Measurements from ENCODE around the gene DGCR2.

DGCR2 gene

GRCh38 chr22:19110064-19110458 lies 12.2 kb downstream of the DGCR2 start:
- no peak for DNase-seq (ENCODE audit: low read depth in 2 of 2, low spot score in 1 of 2)

DNA sequence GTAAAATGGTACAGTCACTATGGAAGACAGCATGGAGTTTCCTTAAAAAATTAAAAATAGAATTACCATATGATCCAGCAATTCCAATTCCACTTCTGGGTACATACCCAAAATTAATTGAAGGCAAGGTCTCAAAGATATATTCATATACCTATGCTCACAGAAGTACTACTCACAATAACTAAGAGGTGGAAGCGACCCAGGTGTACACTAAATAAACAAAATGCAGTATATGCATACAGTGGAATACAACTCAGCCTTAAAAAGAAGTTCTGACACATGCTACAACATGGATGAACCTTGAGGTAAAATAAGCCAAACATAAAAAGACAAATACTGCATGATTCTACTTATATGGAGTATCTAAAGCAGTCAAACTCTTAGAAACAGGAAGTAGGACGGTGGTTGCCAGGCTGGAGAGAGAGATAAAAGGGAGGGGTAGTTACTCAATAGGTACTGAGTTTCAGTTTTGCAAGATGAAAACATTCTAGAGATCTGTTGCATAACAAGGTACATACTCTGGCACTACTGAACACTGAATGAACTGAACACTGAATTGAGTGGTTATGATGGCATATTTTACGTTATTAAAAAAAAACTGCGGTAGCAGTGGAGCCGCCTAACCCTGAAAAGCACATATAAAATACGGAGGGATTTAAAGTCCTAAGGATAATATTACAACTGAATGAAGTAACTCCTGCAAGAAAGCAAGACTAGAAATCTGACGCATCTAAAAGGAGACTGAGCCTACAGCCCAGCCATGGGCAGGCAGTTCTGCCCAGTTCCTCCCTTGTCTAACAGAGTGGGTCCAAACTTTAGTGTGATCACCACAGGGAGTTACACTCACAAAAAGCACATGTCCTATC lies 12.8 kb downstream of the DGCR2 start:
- peak in 1 of 2 donors; percentile 11 for DNase-seq (ENCODE audit: low read depth in 2 of 2, low spot score in 1 of 2)

DNA sequence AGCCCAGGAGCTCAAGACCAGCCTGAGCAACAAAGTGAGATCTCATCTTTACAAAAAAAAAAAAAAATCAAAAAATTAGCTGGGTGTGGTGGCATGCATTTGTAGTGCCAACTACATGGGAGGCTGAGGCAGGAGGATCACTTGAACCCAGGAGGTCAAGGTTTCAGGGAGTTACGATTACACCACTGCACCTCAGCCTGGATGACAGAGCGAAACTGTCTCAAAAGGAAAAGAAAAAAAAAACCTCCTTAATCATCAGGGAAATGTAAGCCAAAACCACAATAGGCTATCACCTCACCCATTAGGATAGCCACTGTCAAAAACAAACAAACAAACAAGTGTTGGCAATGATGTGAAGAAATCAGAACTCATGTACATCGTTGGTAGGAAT lies 13.4 kb downstream of the DGCR2 start:
- DNase-seq (ENCODE audit: low read depth in 2 of 2, low spot score in 1 of 2) = no peak

- no peak for DNase-seq (ENCODE audit: low read depth in 2 of 2, low spot score in 1 of 2)
Measured at GRCh38 chr22:19107730-19108074, 14.5 kb downstream of the DGCR2 start.

- no peak for DNase-seq (ENCODE audit: low read depth in 2 of 2, low spot score in 1 of 2)
Measured at GRCh38 chr22:19106886-19107729, 15.1 kb downstream of the DGCR2 start.

DNA sequence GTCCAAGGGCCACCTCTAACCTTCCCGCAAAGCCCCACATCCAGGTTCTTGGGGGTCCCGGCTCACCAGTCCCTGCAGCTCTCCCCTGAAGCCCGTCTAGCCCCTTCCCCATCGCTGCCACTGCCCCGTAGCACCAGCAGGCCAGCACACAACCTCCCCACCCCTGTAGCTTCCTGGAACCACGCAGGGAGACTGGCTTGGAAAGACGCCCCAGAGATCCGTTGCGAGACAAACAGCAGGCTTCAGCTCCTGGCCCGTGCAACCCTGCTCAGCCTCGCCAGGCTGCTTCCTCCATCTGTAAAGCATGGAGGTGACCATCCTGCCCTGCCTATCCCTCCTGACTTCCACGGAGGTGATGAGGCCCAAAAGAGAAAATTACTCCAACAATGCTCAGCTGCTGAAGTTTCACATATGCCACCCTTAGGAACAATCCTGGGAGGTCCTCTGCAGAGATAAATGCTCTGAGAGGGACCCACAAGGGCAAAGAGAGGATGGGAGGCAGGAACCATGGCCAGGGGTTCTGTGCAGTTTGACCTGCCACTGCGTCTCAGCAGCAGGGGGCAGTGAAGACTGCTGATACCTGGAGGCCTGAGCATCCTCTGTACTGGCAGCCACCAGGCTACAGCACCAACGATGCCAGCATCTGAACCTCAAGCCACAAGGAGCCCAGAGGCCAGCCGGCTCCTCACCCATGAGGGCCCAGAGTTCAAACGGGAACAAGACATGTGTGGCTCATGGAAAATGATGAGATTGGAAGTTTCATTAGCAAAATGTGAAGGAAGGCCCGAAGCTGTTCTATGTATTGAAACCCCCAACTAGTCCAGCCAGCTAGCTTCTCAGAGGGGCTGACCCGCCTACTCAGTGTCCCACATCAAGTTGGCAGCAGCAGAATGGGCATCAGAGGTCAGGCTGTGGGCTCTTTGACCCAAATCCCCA lies 16.1 kb downstream of the DGCR2 start:
- peak in 1 of 2 donors; percentile 31 for DNase-seq (ENCODE audit: low read depth in 2 of 2, low spot score in 1 of 2)

- no peak for DNase-seq (ENCODE audit: low read depth in 2 of 2, low spot score in 1 of 2)
Measured at GRCh38 chr22:19105456-19105855, 16.8 kb downstream of the DGCR2 start.

- no peak for DNase-seq (ENCODE audit: low read depth in 2 of 2, low spot score in 1 of 2)
Measured at GRCh38 chr22:19103880-19104821, 18.1 kb downstream of the DGCR2 start.

DNA sequence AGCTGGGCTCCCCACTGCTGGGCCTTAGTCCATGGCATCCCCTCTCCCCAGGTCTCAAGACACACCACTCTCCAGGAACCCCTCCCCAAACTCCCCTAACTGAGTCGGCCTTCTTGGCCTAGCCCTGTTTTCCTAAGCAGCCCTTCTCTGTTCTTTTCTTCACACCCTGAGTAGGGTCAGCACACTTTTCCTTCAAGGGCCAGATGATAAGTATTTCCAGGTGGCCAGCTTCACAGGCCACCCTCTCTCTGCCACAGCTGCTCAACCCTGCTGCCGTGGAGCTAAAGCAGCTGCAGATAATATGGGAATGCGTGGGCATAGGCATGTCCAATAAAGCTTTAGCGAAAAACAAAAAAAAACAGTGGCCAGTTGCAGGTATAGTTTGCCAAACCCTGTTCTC lies 24.1 kb downstream of the DGCR2 start:
- DNase-seq (ENCODE audit: low read depth in 2 of 2, low spot score in 1 of 2) = no peak

GRCh38 chr22:19097518-19097917 lies 24.7 kb downstream of the DGCR2 start:
- no peak for DNase-seq (ENCODE audit: low read depth in 2 of 2, low spot score in 1 of 2)

GRCh38 chr22:19096555-19096954 lies 25.7 kb downstream of the DGCR2 start:
- no peak for DNase-seq (ENCODE audit: low read depth in 2 of 2, low spot score in 1 of 2)

DNA sequence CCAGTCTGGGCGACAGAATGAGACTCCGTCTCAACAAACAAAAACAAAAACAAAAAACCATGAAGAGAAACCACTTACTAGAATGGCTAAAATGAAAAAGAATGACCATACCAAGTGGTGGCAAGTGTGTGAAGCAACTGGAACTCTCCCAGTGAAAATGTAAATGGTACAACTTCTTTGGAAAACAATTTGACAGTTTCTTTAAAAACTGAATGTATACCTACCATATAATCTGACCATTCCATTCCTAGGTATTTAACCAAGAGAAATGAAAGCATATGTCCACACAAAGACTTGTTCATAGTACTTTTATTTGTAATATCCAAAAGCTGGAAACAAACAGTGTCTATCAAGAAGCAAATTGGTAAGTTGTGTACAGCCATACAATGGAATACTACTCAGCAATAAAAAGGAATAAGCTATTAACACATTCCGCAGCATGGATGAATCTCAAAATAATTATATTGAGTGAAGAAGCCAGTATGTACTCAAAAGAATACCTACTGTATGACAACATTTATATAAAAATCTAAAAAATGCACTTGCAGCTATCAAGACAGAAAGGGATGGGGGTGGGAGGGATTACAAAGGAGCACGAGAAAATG lies 27.7 kb downstream of the DGCR2 start:
- DNase-seq (ENCODE audit: low read depth in 2 of 2, low spot score in 1 of 2) = no peak

- no peak for DNase-seq (ENCODE audit: low read depth in 2 of 2, low spot score in 1 of 2)
Measured at GRCh38 chr22:19092725-19093124, 29.5 kb downstream of the DGCR2 start.

GRCh38 chr22:19090586-19091127 lies 31.6 kb downstream of the DGCR2 start:
- no peak for DNase-seq (ENCODE audit: low read depth in 2 of 2, low spot score in 1 of 2)

- DNase-seq (ENCODE audit: low read depth in 2 of 2, low spot score in 1 of 2) = no peak
Measured at GRCh38 chr22:19090183-19090582, 32.0 kb downstream of the DGCR2 start.

DNA sequence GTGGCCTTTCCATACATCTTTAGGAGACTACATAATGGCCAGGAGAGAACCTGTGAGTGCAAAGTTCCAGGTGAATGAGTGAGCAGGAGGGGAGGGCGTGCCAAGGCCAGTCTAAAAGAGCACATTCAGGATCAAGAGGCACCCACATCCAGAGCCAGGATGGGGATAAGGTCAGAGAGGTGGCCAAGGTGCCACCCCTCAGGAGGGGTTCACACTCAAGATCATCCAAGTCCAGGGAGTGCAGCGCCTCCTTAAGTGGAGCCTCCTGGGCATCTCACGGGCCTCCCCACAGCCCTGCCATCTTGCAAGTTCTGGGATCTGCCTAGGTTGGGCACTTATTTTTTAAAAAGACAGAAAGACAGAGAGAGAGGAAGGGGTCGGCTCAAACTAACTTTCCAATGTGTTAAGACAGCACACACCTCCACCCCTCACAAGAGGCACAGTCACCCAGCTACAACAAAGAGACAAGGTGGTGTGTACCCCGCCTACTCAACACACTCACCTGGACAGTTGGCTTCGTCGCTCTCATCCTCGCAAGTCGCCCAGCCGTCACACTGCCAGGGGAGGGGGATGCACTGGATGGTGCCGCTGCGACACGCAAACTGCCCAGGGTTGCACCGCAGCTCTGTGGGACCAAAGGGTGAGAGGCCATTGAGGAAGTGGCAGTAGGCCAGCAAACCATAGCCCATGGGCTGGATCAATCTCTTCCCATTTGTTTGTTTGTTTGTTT lies 33.2 kb downstream of the DGCR2 start:
- no peak for DNase-seq (ENCODE audit: low read depth in 2 of 2, low spot score in 1 of 2)

- DNase-seq (ENCODE audit: low read depth in 2 of 2, low spot score in 1 of 2) = no peak
Measured at GRCh38 chr22:19086896-19087295, 35.3 kb downstream of the DGCR2 start.

DNA sequence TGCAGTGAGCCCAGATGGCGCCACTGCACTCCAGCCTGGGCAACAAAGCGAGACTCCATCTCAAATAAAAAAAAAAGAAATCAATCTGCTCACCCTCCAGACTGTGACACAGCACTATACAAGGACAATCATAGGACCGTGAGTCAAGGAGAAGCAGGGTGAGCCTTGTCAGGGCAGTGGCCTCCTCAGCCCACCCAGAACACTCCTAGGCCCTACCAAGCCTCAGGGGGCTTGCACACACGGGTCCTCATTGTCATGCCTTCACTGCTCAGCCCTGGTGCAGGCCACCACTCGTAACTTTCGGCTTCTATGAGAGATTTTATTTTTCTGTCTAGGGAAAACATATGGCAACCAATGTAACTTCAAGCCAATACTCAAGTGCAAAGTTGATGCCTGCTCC lies 35.8 kb downstream of the DGCR2 start:
- no peak for DNase-seq (ENCODE audit: low read depth in 2 of 2, low spot score in 1 of 2)

DNA sequence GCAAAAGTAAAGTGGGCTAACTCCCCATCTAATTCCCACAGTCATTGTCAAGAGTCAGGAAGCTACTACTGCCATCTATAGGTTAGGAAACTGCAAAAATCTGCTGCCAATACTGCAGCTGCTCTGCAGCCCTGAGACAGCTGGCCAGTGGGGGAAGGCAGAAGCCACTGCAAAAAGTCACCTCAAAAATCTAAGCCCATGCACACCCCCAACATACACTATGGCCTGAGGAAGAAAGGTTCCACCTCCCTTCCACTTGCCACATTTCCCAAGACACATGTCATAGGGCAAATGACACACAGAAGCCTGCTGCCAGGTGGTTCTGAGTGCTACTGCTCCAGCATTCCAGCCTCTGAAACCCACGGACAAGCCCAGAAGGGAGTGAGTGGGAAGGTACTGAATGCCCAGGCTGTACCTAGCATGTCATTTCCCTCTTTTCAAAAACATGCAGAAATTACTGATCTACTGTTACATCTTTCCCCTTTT lies 36.9 kb downstream of the DGCR2 start:
- no peak for DNase-seq (ENCODE audit: low read depth in 2 of 2, low spot score in 1 of 2)

Data from stimulated activated CD8-positive, alpha-beta memory T cell treated with anti-CD3 and anti-CD28 coated beads, Interleukin-4, amount 100 ng/mL, for 1 hour (primary cell).